Hepatocyte (in vitro differentiated cells): ENCODE results near the gene EAPP. TPM values are rescaled to one million over a fixed set of nuclear protein-coding genes. Genes with fewer than 3 reads are reported as not detected.
"Not testable (repeated sequence)": the region's sequence is repeated elsewhere in the genome, so short reads cannot be mapped to it uniquely, and the experiment has no call there.

Experiments used
- DNase-seq: peaks from one replicate; pipeline ENCODE4 v3.0.0-alpha.2; 2016; ENCODE audit warnings: low spot score
- H2AFZ ChIP-seq: fragments of 200-600 bp; sonication (generic); 2 replicates; pipeline ENCODE4 v1.6.0; 2016; ENCODE audit warnings: antibody characterized with exemption, mild to moderate bottlenecking
- H3K27ac ChIP-seq: fragments of 200-600 bp; sonication (generic); 2 replicates; pipeline ENCODE4 v1.5.1; 2016; ENCODE audit warnings: mild to moderate bottlenecking
- H3K27me3 ChIP-seq: fragments of 200-600 bp; sonication (generic); 2 replicates; pipeline ENCODE4 v1.6.1; 2016
- H3K36me3 ChIP-seq: fragments of 200-600 bp; sonication (generic); replicated peaks from 2 replicates; pipeline ENCODE4 v1.5.1; 2016; ENCODE audit warnings: low read depth; ENCODE audit not compliant: insufficient read depth
- H3K4me1 ChIP-seq: fragments of 200-600 bp; sonication (generic); 2 replicates; pipeline ENCODE4 v1.5.1; 2016; ENCODE audit warnings: mild to moderate bottlenecking, moderate library complexity; ENCODE audit not compliant: insufficient read depth
- H3K4me2 ChIP-seq: fragments of 200-600 bp; sonication (generic); 2 replicates; pipeline ENCODE4 v1.6.0; 2016
- H3K4me3 ChIP-seq: fragments of 200-600 bp; sonication (generic); 2 replicates; pipeline ENCODE4 v1.5.1; 2016; ENCODE audit warnings: mild to moderate bottlenecking
- H3K79me2 ChIP-seq: fragments of 200-600 bp; sonication (generic); 2 replicates; pipeline ENCODE4 v1.6.0; 2017; ENCODE audit warnings: mild to moderate bottlenecking
- H3K9me2 ChIP-seq: fragments of 200-600 bp; sonication (generic); replicated peaks from 2 replicates; pipeline ENCODE4 v1.6.0; 2017; ENCODE audit warnings: mild to moderate bottlenecking; ENCODE audit not compliant: insufficient read depth
- H3K9me3 ChIP-seq: fragments of 200-600 bp; sonication (generic); 2 replicates; pipeline ENCODE4 v1.5.1; 2016; ENCODE audit warnings: low read depth, mild to moderate bottlenecking
- H4K20me1 ChIP-seq: fragments of 200-600 bp; sonication (generic); 2 replicates; pipeline ENCODE4 v1.6.0; 2016; ENCODE audit warnings: mild to moderate bottlenecking; ENCODE audit not compliant: insufficient read depth, poor library complexity, severe bottlenecking
- CTCF ChIP-seq: fragments of 200-600 bp; sonication (generic); IDR thresholded peaks from 2 replicates; pipeline ENCODE4 v1.5.1; 2016; ENCODE audit warnings: antibody characterized with exemption, mild to moderate bottlenecking; ENCODE audit not compliant: poor library complexity
- EZH2 ChIP-seq: fragments of 200-600 bp; sonication (generic); IDR thresholded peaks from 2 replicates; pipeline ENCODE4 v1.6.1; 2016; ENCODE audit warnings: antibody characterized with exemption, mild to moderate bottlenecking, borderline replicate concordance
- EZH2phosphoT487 ChIP-seq: fragments of 200-600 bp; sonication (generic); IDR thresholded peaks from one replicate; pipeline ENCODE4 v1.6.1; 2018; ENCODE audit warnings: antibody characterized with exemption, mild to moderate bottlenecking, low read depth, moderate library complexity; ENCODE audit not compliant: unreplicated experiment, severe bottlenecking
- WGBS: methylation state at CpG from one replicate; pipeline ENCODE4 v1.1.6; 2016; ENCODE audit warnings: low lambda C conversion rate; ENCODE audit errors: missing lambda C conversion rate; 5-methylcytosine and 5-hydroxymethylcytosine counted together
- polyA plus RNA-seq: library from polyadenylated mRNA; unstranded; fragments of >200 nt; fragmentation: Nextera tagmentation; extraction: Ambion mirVana; gene quantifications from 2 replicates; pipeline ENCODE4 v1.2.1, GENCODE V29; 2016
- total RNA-seq: library from RNA; depleted of rRNA; stranded (reverse); fragments of >200 nt; gene quantifications from 2 replicates; pipeline ENCODE4 v1.2.3, GENCODE V29; 2014

The EAPP gene
- total and polyA plus RNA-seq, 2 experiments from 2014 or later: 49.1 to 56.1 TPM

DNA sequence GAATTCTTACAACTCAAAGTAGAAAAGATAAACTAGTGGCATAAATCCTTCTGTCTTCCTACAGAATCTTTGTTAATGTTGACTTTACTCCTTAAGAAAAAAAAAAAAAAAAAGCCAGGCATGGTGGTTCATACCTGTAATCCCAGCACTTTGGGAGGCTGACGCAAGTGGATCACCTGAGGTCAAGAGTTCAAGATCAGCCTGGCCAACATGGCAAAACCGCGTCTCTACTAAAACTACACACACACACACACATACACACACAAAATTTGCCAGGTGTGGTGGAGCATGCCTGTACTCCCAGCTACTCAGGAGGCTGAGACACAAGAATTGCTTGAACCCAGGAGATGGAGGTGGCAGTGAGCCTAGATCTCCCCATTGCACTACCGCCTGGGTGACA lies 59.8 kb downstream of the EAPP start:
- Histone ChIP-seq H3K9me2 (no peaks in the 10 kb centered on the region), H3K4me1 (no peaks in the 10 kb centered on the region), H4K20me1 (no peaks in the 10 kb centered on the region), H3K9me3 (no peaks in the 10 kb centered on the region), H3K4me2 (no peak overlapping the region), H3K27me3 (no peaks in the 10 kb centered on the region), H3K27ac (no peak overlapping the region), H3K4me3 (no peak overlapping the region), H2AFZ (no peak overlapping the region), H3K79me2 (no peaks in the 10 kb centered on the region), H3K36me3 (no peaks in the 10 kb centered on the region)
- no peak for DNase-seq
- 85% methylated on average over 4 of the region's 4 CpGs for WGBS
- TF ChIP-seq EZH2phosphoT487: no peak
- TF ChIP-seq CTCF: no peak
- TF ChIP-seq EZH2: no peak

GRCh38 chr14:34478261-34478660 lies 61.2 kb downstream of the EAPP start:
- no peaks in the 10 kb centered on the region for H3K9me3 ChIP-seq
- H3K4me3 ChIP-seq: no peak overlapping the region
- TF ChIP-seq EZH2phosphoT487 (no peak), CTCF (no peak), EZH2 (no peak)
- H3K36me3 ChIP-seq: no peaks in the 10 kb centered on the region
- no peak overlapping the region for H3K4me2 ChIP-seq
- H3K79me2 ChIP-seq: no peaks in the 10 kb centered on the region
- H3K27ac ChIP-seq: no peak overlapping the region
- WGBS: 76% methylated on average over 1 of the region's 1 CpG
- no peak for DNase-seq
- no peaks in the 10 kb centered on the region for H4K20me1 ChIP-seq
- no peaks in the 10 kb centered on the region for H3K27me3 ChIP-seq
- H3K9me2 ChIP-seq: no peaks in the 10 kb centered on the region
- H3K4me1 ChIP-seq: no peaks in the 10 kb centered on the region
- H2AFZ ChIP-seq: no peak overlapping the region

GRCh38 chr14:34476036-34476435 lies 63.5 kb downstream of the EAPP start:
- not testable (repeated sequence) for DNase-seq, H3K36me3 ChIP-seq, H2AFZ ChIP-seq, H3K9me3 ChIP-seq, H3K4me2 ChIP-seq, H3K9me2 ChIP-seq, H3K4me3 ChIP-seq, H3K27ac ChIP-seq, H3K79me2 ChIP-seq, H4K20me1 ChIP-seq, H3K4me1 ChIP-seq, H3K27me3 ChIP-seq
- WGBS: 100% methylated on average over 4 of the region's 31 CpGs

- no peak overlapping the region for H3K27ac ChIP-seq
- H3K9me2 ChIP-seq: no peaks in the 10 kb centered on the region
- no peaks in the 10 kb centered on the region for H3K27me3 ChIP-seq
- no peak overlapping the region for H3K4me3 ChIP-seq
- no peaks in the 10 kb centered on the region for H3K36me3 ChIP-seq
- TF ChIP-seq EZH2 (no peak), CTCF (no peak), EZH2phosphoT487 (no peak)
- H3K4me1 ChIP-seq: no peaks in the 10 kb centered on the region
- H4K20me1 ChIP-seq: no peaks in the 10 kb centered on the region
- DNase-seq: no peak
- WGBS: 96% methylated on average over 4 of the region's 6 CpGs
- H3K4me2 ChIP-seq: no peak overlapping the region
- no peaks in the 10 kb centered on the region for H3K9me3 ChIP-seq
- H3K79me2 ChIP-seq: no peaks in the 10 kb centered on the region
- no peak overlapping the region for H2AFZ ChIP-seq
Observed at GRCh38 chr14:34475163-34475562, 64.3 kb downstream of the EAPP start.
